TTC549 (cell line): Measurements from ENCODE around the gene RTCA.
"Not testable (repeated sequence)": the region's sequence is repeated elsewhere in the genome, so short reads cannot be mapped to it uniquely, and the experiment has no call there.

ENCODE experiments used
- FAIRE-seq: peaks from 2 replicates; lab custom pipeline; 2012; peaks lifted over from hg19 to GRCh38; lab: Jason Lieb, UNC

The RTCA gene

DNA sequence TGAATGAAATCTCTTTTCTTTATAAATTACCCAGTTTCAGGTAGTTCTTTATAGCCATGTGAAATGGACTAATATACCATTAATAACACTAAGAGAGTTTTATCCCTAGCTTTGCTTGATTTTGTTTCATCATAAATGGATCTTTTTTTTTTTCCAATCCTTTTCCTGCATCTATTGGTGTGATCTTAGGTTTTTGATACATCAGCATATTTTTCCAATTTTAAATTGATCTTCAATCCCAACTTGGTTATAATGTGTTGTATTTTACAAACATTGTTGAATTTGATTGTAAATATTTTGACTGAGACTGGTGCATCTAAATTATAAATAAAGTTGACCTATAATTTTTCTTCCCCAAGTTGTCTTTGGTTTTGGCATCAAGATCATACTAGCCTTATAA is 4.3 kb upstream of the RTCA start:
- FAIRE-seq, result no peak

DNA sequence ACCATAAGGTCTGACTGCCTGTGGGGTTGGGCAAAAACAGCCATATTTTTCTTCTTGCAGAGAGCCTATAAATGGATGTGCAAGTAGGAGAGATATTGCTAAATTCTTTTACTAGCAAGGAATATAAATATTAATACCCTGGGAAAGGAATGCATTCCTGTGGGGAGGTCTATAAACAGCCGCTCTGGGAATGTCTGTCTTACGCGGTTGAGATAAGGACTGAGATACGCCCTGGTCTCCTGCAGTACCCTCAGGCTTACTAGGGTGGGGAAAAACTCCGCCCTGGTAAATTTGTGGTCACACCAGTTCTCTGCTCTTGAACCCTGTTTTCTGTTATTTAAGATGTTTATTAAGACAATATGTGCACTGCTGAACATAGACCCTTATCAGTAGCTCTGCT is 1.9 kb upstream of the RTCA start:
- not testable (repeated sequence) for FAIRE-seq

DNA sequence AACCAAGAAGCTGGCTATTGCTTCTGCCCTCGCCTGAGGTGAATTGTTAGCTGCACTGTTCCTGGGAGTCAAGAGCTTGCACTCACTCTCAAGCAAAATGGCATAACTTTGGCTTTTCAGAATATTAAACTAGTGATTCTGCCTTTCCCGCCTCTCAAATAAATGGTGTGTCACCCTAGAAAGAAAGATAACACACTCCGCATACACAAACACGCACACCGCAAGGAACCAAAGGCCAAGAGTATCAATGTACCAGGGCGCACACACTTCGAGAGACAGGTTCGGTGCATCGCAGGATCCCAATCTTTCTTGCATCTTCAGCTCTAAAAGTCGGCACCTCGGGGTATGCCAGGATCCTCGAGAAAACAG is 470 bp upstream of the RTCA start:
- FAIRE-seq, result no peak

DNA sequence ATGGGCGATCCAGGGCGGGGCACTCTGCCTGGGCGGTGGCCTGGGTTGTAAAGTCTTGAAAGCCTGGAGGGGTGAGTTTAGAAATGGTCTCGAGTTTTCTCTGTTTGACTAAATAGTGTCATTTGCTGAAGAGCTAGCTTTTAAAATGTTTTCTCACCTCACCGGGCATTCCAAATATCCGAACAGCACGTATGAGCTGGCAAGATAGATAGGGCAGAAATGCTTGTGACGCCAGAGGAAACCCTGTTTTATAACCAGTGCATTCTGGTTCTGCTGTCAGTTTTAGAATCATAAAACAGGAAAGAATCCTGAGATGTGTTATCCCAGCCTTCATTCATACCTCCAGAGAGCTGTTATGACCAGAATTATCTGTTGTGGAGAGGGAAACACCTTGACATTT is 725 bp downstream of the RTCA start:
- FAIRE-seq, result no peak

GRCh38 chr1:100267284-100267683 is 1.3 kb downstream of the RTCA start:
- FAIRE-seq, result no peak

- no peak for FAIRE-seq
Observed at GRCh38 chr1:100268202-100268601, 2.2 kb downstream of the RTCA start.

DNA sequence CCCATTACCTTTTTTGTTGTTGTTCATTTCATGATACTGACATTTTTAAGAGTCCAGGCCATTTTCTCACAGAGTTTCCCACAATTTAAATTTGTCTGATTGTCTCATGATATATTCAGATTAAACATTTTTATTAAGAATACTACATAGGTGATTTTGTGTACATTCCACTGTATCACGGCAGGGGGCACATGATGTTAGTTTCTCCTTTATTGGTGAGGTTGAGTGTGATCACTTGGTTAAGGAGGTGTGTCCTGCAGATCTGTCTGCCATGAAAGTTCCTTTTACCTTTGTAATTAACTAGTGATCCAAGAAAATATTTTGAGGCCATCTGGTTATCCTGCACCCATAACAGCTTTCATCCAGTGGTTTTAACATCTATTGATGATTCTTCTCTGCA is 11.8 kb downstream of the RTCA start:
- no peak for FAIRE-seq

- FAIRE-seq, result no peak
Observed at GRCh38 chr1:100279358-100279923, 13.4 kb downstream of the RTCA start.

- no peak for FAIRE-seq
Observed at GRCh38 chr1:100279954-100280682, 14.1 kb downstream of the RTCA start.

DNA sequence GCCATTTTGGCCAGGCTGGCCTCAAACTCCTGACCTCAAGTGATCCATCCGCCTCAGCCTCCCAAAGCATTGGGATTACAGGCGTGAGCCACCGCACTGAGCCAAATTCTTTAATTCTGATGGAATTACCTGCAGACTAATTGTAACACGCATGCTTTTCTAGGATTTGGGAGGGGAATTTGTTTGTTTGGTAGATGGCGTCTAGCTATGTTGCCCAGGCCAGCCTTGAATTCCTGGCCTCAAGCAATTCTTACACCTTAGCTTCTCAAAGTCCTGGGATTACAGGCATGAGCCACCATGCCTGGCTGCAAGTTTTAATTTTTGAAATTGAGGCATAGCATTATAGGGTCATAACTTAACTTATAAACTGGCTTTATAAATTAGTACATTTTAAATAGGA is 18.6 kb downstream of the RTCA start:
- FAIRE-seq, result no peak

DNA sequence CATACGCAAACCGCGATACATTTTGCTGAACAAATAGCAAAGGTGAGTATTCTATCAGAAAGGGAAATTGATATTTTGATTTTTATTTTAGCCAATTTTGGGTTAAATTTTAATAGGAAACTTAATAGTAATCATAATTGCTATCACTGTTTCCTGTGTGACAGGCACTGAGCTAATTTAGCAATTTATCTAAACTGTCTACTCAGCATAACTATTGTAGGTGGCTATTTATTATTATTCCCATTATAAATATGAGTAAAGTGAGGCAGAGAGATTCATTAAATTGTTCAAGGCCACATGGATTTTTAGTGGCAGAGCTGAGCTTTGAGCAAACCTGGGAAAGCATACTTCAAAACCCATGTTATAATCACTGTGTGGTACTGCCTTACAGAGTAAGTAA is 21.1 kb downstream of the RTCA start:
- no peak for FAIRE-seq

- no peak for FAIRE-seq
Observed at GRCh38 chr1:100290291-100290690, 24.3 kb downstream of the RTCA start.

DNA sequence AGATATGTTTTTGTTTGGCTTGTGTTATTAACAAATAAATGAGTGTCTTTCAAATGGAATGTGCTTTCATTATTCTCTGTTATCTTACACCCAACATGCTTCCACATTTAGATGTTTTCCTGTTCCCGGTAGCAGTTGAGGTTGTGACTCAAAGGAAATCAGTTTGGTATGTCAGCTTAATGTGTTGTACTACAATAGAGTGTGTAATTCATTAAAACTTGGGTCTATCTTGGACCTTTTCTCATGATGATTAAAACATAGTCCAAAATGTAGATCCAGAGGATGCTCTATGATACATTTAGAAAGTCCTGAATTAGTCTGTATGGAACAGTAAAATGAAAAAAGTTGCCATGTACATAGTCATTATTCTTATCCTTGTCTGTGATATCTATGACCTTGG is 26.7 kb downstream of the RTCA start:
- FAIRE-seq, result no peak

GRCh38 chr1:100296140-100296539 is 30.1 kb downstream of the RTCA start:
- no peak for FAIRE-seq

DNA sequence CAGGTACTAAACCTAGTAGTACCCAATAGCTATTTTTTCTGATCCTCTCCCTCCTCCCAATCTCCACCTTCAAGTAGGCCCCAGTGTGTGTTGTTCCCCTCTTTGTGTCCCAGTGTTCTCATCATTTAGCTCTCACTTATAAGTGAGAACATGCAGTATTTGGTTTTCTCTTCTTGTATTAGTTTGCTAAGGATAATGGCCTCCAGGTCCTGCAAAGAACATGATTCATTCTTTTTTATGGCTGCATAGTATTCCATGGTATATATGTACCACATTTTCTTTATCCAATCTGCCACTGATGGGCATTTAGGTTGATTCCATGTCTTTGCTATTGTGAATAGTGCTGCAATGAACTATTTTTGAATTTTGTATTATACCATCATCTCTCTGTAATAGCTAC is 31.0 kb downstream of the RTCA start:
- not testable (repeated sequence) for FAIRE-seq

GRCh38 chr1:100298512-100298911 is 32.5 kb downstream of the RTCA start:
- FAIRE-seq, result no peak

GRCh38 chr1:100299521-100300222 is 33.7 kb downstream of the RTCA start:
- FAIRE-seq, result no peak

GRCh38 chr1:100300691-100301090 is 34.7 kb downstream of the RTCA start:
- FAIRE-seq, result no peak

DNA sequence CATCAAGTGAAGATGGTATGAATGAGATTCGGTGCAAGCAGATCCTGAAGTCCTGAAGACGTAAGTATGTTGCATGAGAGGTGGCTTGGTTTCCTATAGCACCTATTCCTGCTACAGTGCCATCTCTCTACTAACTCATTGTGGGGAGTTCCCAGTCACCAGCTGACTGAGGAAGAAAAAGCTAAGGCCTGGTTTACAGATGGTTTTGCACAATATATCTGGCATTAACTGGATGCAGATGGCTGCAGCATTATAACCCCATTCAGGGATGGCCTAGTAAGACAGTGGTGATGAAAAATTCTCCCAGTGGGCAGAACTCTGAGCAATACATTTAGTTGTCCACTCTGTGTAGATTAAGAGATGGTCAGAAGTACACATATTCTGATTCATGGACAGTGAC is 36.7 kb downstream of the RTCA start:
- FAIRE-seq, result no peak

- no peak for FAIRE-seq
Observed at GRCh38 chr1:100304227-100304626, 38.2 kb downstream of the RTCA start.

DNA sequence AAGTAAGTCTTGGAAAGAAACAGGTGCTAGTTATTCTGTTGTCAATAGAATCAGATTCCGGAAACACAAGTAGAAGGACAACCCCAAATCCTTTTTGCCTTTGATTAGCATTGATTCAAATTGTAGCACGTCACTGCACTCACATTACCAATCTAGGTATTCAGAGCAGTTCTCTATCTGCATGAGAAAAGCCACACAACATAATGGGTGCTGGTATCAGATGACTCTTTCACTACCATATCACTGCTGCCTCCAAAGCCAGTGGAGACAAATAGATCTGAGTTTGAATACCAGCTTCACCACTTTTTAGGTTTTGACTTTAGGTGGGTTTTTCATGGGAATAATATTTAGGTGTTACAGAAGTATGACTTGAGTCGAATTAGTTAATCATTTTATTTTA is 38.9 kb downstream of the RTCA start:
- FAIRE-seq, result no peak

DNA sequence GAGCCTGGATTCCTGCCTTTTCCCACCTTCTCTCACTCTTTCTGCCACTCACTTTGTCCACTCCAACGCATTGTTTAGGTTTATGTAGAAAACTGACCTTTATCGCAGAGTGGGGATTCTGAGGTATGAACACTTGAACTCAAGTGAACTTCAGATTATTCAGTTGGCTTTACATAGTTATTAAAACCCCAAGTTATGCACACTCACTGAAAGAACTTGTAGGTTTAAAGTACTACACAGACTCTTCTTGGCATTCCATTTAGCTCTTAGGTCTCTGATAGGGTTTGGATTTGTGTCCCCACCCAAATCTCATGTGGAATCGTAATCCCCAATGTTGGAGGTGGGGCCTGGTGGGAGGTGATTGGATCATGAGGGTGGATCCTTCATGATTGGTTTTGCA is 39.9 kb downstream of the RTCA start:
- FAIRE-seq, result no peak

DNA sequence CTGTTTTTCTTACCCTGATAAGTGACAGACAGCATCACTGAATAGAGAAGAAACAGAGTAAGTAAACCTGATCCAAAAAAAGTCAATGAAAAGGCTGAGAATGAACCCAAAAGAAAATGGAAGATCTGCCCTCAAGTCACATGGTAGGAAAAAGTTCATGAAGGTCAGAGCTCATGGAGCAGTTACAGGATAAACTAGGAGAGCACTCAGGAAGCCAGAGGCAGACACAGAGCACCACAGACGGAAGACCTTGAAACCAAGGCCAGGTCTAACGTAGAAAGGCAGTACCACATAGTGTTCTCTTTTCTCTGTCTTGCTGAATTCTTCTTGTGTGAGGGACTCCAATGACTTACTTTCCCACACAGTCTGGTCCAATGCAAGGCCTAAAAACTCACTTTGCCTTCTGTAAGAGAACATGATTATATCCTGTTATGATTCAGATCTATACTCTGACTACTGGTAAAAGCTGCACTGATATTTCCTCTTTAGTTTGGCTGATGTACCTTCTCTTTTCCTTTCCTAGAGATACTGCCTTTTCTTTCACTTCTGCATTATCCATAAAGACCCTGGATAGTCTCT is 40.8 kb downstream of the RTCA start:
- no peak for FAIRE-seq

GRCh38 chr1:100308777-100309176 is 42.8 kb downstream of the RTCA start:
- FAIRE-seq, result no peak
